OCI-LY7 (cell line): ENCODE data around the gene SHH. TPM values are rescaled to one million over a fixed set of nuclear protein-coding genes. Genes with fewer than 3 reads are reported as not detected.

Experiments
- BruUV-seq: library from RNA; stranded (reverse); fragments of 400-500 nt; replicated peaks from 2 replicates; lab custom pipeline; 2021; lab: Mats Ljungman, UMichigan
- CTCF ChIA-PET: fragments of 300-600 bp; sonication (Branson Sonifier 250); formaldehyde crosslinking; loops from one replicate; lab custom pipeline; 2022; ENCODE audit warnings: antibody characterized with exemption; ENCODE audit not compliant: unreplicated experiment; lab: Charles Lee
- POLR2A ChIA-PET: fragments of 300-600 bp; sonication (Branson Sonifier 250); formaldehyde crosslinking; loops from one replicate; lab custom pipeline; 2022; ENCODE audit warnings: antibody characterized with exemption; lab: Charles Lee
- DNase-seq: peaks from one replicate; pipeline ENCODE4 v3.0.0-alpha.2; 2015; ENCODE audit warnings: low spot score
- H2AFZ ChIP-seq: fragments of 200-600 bp; sonication (generic), shearing (Covaris generic); 2 replicates; pipeline ENCODE4 v1.6.1; 2014; ENCODE audit warnings: mild to moderate bottlenecking, antibody characterized with exemption, low read length, moderate library complexity
- H3K27ac ChIP-seq: fragments of 200-600 bp; sonication (generic); 2 replicates; pipeline ENCODE4 v1.5.1; 2014; ENCODE audit warnings: mixed run types, low read depth, mild to moderate bottlenecking, moderate library complexity, low read length, inconsistent platforms; ENCODE audit not compliant: poor library complexity, severe bottlenecking
- H3K36me3 ChIP-seq: fragments of 200-600 bp; sonication (generic); 2 replicates; pipeline ENCODE4 v1.6.1; 2014; ENCODE audit warnings: mild to moderate bottlenecking, antibody characterized with exemption, low read length, moderate library complexity, mixed read lengths; ENCODE audit not compliant: insufficient read depth
- H3K4me1 ChIP-seq: fragments of 200-600 bp; sonication (generic); 2 replicates; pipeline ENCODE4 v1.5.1; 2014; ENCODE audit warnings: mild to moderate bottlenecking, low read length; ENCODE audit not compliant: insufficient read depth, poor library complexity, severe bottlenecking
- H3K4me2 ChIP-seq: fragments of 200-600 bp; sonication (generic); 2 replicates; pipeline ENCODE4 v1.6.1; 2014; ENCODE audit warnings: mild to moderate bottlenecking, low read length
- H3K4me3 ChIP-seq: fragments of 200-600 bp; sonication (generic); 2 replicates; pipeline ENCODE4 v1.5.1; 2014; ENCODE audit warnings: mild to moderate bottlenecking, low read depth, low read length; ENCODE audit not compliant: poor library complexity, severe bottlenecking
- H3K79me2 ChIP-seq: fragments of 200-600 bp; sonication (generic); 2 replicates; pipeline ENCODE4 v1.6.1; 2016; ENCODE audit warnings: low read depth, mild to moderate bottlenecking, low read length, moderate library complexity, mixed read lengths; ENCODE audit not compliant: insufficient read depth
- H3K9me2 ChIP-seq: fragments of 200-600 bp; sonication (generic); 2 replicates; pipeline ENCODE4 v1.6.1; 2016; ENCODE audit warnings: mild to moderate bottlenecking, low read length, mixed read lengths; ENCODE audit not compliant: insufficient read depth
- H3K9me3 ChIP-seq: fragments of 200-600 bp; sonication (generic); 2 replicates; pipeline ENCODE4 v1.6.1; 2014; ENCODE audit warnings: mild to moderate bottlenecking, mixed run types, low read length, mixed read lengths
- H4K20me1 ChIP-seq: fragments of 200-600 bp; sonication (generic); 2 replicates; pipeline ENCODE4 v1.6.1; 2014; ENCODE audit warnings: mild to moderate bottlenecking, antibody characterized with exemption, low read length, moderate library complexity, mixed read lengths; ENCODE audit not compliant: insufficient read depth
- EZH2phosphoT487 ChIP-seq: fragments of 200-600 bp; sonication (generic); IDR thresholded peaks from 2 replicates; pipeline ENCODE4 v1.6.1; 2018; ENCODE audit warnings: low read depth, borderline replicate concordance, mild to moderate bottlenecking, mixed run types, antibody characterized with exemption, low read length, moderate library complexity, mixed read lengths
- intact Hi-C: fragments of 100-400 bp; cut with micrococcal nuclease; formaldehyde crosslinking; loops from one replicate; pipeline ENCODE4 v1.10.0; 2022; ENCODE audit not compliant: unreplicated experiment
- total RNA-seq, 2 experiments: library from RNA; depleted of rRNA in 1 of 2; stranded (reverse); fragments of >200 nt in 1 of 2; shearing (Covaris generic) in 1 of 2; gene quantifications; 2 replicates each; pipeline ENCODE4 v1.2.3, GENCODE V29; 2014 to 2022
- TF ChIP-seq, protein P1 (sequence below): fragments of 200-600 bp; sonication (generic); conservative IDR thresholded peaks from 2 replicates; pipeline ENCODE4 v1.5.1; 2014; ENCODE audit warnings: mild to moderate bottlenecking, antibody characterized with exemption, low read length, moderate library complexity, mixed read lengths

The SHH gene
- total RNA-seq, 2 experiments from 2014 or later: not detected

DNA sequence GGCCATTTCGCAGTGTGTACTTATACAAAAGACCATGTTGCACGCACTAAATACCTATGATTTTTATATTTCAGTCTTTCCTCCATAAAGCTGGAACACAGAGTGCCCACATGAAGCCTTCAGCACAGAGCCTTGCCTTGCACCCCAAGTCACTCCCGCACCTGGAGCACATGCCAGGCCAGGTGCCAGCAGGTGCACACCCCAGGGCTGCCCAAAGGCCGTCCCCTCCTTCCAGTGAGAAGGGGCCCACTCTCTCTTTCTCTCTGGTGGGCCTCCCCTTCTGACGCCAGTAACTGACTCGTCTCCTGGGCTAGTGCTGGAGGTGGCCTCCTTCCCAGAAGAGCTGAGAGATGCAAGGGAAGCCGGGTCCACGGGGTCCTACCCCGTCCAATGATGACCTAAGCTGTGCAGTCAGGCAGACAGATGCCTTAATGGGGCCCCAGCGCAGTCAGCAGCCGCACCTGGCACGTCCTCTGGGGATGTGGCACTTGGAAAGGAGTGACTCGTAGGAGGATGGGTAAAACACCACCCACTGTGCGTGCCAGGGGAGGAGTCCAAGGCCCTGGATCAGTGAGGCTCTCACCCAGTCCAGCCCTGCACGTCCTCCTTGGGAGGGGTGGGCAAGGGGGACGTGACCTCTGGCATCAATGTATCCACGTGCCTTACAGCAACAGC lies 17.7 kb upstream of the SHH start:
- CTCF ChIA-PET: no interaction called here

DNA sequence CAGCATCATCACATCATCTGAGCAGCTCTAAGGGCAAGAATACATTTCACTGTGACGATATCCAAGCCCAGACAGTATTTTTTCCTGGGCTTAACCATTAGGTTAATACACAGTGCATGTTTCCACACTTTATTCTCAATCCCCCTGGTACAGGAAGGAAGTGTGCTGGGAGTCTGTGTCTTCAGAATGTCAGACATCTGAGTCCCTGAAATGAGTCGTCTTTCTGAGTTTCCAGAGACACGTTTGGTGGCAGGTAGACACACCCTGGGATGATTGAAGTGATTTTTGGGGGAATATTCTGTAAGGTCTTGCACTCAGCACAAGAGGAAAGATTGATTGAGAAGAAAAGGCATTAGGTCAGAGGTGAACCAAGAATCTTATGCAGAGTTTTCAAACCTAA lies 13.1 kb upstream of the SHH start:
- DNase-seq: no peak
- no peak for TF ChIP-seq EZH2phosphoT487
- TF ChIP-seq, protein P1, sequence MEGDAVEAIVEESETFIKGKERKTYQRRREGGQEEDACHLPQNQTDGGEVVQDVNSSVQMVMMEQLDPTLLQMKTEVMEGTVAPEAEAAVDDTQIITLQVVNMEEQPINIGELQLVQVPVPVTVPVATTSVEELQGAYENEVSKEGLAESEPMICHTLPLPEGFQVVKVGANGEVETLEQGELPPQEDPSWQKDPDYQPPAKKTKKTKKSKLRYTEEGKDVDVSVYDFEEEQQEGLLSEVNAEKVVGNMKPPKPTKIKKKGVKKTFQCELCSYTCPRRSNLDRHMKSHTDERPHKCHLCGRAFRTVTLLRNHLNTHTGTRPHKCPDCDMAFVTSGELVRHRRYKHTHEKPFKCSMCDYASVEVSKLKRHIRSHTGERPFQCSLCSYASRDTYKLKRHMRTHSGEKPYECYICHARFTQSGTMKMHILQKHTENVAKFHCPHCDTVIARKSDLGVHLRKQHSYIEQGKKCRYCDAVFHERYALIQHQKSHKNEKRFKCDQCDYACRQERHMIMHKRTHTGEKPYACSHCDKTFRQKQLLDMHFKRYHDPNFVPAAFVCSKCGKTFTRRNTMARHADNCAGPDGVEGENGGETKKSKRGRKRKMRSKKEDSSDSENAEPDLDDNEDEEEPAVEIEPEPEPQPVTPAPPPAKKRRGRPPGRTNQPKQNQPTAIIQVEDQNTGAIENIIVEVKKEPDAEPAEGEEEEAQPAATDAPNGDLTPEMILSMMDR: no peak
- intact Hi-C loops: no loop called here

More for the DNA sequence above, 17.7 kb upstream of the SHH start:
- H3K4me1 ChIP-seq: no peaks in the 10 kb centered on the region
- H3K9me3 ChIP-seq: no peaks in the 10 kb centered on the region
- H4K20me1 ChIP-seq: no peaks in the 10 kb centered on the region
- no peak for DNase-seq
- POLR2A ChIA-PET: no interaction called here
- intact Hi-C loops: no loop called here
- TF ChIP-seq EZH2phosphoT487: no peak
- TF ChIP-seq, protein P1: no peak
- no peaks in the 10 kb centered on the region for H3K36me3 ChIP-seq
- H2AFZ ChIP-seq: no peak overlapping the region
- no peaks in the 10 kb centered on the region for H3K79me2 ChIP-seq
- H3K9me2 ChIP-seq: no peaks in the 10 kb centered on the region
- H3K4me3 ChIP-seq: no peak overlapping the region
- BruUV-seq: no TSS peak
- H3K4me2 ChIP-seq: no peak overlapping the region
- no peak overlapping the region for H3K27ac ChIP-seq

DNA sequence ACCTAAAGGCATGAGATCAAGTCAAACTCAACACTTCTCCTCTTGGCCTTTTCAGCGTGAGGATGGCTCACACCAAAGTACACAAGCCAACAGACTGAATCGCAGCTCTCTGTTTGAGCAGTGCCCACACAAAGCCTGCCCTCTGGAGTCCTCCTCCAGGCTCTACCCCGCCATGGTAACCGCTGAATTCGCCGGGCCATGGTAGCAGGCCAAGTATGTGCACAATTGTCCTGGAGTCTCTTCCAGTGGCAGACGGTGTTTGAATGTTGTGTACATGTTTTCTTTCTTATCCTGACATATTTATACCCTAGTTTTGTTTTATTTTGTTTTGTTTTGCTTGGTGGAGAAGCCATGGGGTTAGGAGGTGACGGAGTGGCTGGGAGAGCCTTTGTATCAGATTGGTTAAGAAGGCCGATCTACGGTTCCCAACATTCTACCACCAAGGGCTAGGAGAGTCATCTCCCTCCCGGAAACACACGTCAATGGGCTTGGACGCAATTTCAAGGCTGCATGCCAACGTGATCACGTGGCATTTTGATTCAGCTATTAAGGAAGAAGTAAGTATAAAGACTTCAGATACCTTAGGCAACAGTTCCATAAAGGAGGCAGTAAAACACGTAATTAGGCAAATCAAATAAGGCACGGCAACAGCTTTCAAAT lies 12.1 kb upstream of the SHH start:
- DNase-seq: no peak
- no peaks in the 10 kb centered on the region for H4K20me1 ChIP-seq
- POLR2A ChIA-PET: no interaction called here
- no peaks in the 10 kb centered on the region for H3K9me2 ChIP-seq
- intact Hi-C loops: no loop called here
- TF ChIP-seq, protein P1: no peak
- no peak for TF ChIP-seq EZH2phosphoT487
- CTCF ChIA-PET: no interaction called here
- no peak overlapping the region for H3K27ac ChIP-seq
- no peak overlapping the region for H3K4me3 ChIP-seq
- no TSS peak for BruUV-seq
- H3K36me3 ChIP-seq: no peaks in the 10 kb centered on the region
- H3K4me1 ChIP-seq: no peaks in the 10 kb centered on the region
- no peak overlapping the region for H3K4me2 ChIP-seq
- H3K9me3 ChIP-seq: no peaks in the 10 kb centered on the region
- H3K79me2 ChIP-seq: no peaks in the 10 kb centered on the region
- H2AFZ ChIP-seq: no peak overlapping the region

More for the DNA sequence above, 13.1 kb upstream of the SHH start:
- H3K4me3 ChIP-seq: no peak overlapping the region
- H3K27ac ChIP-seq: no peak overlapping the region
- H3K4me2 ChIP-seq: no peak overlapping the region
- no TSS peak for BruUV-seq
- ChIA-PET CTCF (no interaction called here), POLR2A (interaction anchor here (0.6 kb wide), 1 partner anchor 35 kb away, joined by 3 read pairs; no protein-coding TSS in a partner anchor)
- no peaks in the 10 kb centered on the region for H3K4me1 ChIP-seq
- no peaks in the 10 kb centered on the region for H3K9me3 ChIP-seq
- H4K20me1 ChIP-seq: no peaks in the 10 kb centered on the region
- no peaks in the 10 kb centered on the region for H3K9me2 ChIP-seq
- no peaks in the 10 kb centered on the region for H3K79me2 ChIP-seq
- H3K36me3 ChIP-seq: no peaks in the 10 kb centered on the region
- no peak overlapping the region for H2AFZ ChIP-seq
